Measurements from ENCODE around the gene NOS1.

NOS1 gene

DNA sequence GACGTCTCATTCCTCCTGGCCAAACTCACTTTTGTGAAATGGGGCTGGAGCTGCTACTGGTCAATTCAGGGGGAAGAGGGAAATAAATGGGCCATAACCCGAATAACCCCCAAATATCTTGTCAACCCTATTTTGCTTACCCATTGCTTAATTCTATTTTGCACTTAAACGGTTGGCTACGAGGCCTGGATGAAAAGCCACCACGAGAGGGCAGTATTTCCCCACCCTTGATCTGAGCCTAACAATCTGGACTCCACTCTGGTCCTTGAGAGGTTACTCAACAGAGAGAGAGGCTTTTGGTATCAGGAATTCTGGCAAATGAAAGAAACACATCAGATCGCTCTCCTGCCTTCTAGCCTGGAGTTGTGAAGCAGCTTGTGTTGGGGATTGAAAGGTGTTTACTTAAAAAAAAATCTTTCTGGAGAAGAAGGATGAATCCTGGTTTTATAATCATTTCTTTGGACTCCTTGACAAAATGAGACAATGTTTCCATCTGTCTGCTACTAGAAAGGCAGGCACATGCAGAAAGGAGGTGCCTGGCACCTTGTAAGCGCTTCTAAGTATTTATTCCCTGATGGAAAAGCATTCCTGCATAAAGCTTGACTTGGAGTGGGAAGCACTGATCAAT is 148.7 kb downstream of the NOS1 start:
- TF ChIP-seq, protein P1, sequence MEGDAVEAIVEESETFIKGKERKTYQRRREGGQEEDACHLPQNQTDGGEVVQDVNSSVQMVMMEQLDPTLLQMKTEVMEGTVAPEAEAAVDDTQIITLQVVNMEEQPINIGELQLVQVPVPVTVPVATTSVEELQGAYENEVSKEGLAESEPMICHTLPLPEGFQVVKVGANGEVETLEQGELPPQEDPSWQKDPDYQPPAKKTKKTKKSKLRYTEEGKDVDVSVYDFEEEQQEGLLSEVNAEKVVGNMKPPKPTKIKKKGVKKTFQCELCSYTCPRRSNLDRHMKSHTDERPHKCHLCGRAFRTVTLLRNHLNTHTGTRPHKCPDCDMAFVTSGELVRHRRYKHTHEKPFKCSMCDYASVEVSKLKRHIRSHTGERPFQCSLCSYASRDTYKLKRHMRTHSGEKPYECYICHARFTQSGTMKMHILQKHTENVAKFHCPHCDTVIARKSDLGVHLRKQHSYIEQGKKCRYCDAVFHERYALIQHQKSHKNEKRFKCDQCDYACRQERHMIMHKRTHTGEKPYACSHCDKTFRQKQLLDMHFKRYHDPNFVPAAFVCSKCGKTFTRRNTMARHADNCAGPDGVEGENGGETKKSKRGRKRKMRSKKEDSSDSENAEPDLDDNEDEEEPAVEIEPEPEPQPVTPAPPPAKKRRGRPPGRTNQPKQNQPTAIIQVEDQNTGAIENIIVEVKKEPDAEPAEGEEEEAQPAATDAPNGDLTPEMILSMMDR (IDR thresholded peaks at IDR 0.05; ENCODE audit: low read depth, low read length) = peak; percentile 97
- DNase-seq = peak; percentile 69
- Histone ChIP-seq H3K36me3 (no peaks in the 10 kb centered on the region), H3K27me3 (peaks cover 27% of the 10 kb centered on the region), H3K4me3 (ENCODE audit: low read depth, low read length) (no peak overlapping the region), H3K4me1 (no peaks in the 10 kb centered on the region), H3K9me3 (no peaks in the 10 kb centered on the region)

DNA sequence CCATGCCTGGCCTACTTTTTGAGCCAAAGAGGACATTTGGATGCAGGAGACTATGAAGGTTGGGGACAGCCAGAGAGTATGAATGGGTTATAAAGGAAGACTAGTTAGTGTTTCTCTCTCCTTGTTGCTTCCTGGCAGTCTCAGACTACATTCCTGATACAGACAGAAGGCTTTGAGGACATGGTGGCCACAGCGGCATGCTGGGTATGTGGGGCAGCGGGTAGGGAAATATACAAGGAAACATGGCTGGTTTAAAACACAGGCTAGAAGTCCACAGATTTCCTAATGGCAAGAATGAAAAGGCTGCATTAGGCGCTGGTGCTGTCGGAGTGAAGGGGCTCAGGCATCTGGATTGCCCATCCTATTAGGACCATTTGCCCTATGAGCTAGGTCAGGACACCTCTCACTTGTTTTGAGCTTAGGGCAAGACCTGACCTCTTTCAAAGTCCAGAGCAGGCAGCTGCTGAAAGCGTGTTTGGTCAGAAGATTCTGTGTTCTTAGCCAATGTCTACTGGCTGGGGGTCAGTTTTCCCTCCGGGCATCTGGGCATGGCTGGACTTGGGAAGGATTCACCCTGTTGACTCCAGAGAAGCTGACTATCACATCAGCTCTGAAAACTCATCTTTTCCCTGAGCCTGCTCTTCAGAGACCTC is 151.0 kb downstream of the NOS1 start:
- Histone ChIP-seq H3K4me1 (no peaks in the 10 kb centered on the region), H3K36me3 (no peaks in the 10 kb centered on the region), H3K9me3 (no peaks in the 10 kb centered on the region), H3K4me3 (ENCODE audit: low read depth, low read length) (no peak overlapping the region), H3K27me3 (peaks cover 26% of the 10 kb centered on the region)
- DNase-seq = no peak
- TF ChIP-seq, protein P1 (IDR thresholded peaks at IDR 0.05; ENCODE audit: low read depth, low read length) = no peak

DNA sequence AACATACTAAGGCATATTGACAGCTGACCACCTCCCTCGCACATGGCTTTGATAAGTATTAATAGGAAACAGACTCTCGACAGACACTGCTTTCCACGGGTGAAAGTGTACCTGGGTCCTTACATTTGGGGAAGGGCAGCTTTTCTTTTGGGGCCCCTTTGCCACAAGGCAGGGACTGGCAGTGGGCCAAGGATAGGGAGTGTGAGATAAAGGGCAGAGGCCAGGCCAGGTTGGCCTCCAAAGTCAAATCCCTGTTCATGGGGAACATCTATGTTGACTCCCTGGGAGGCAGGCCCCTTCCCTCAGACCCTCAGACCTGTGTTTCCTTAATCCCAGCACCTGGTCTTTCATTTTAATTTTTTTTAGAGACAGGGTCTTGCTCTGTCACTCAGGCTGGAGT is 151.8 kb downstream of the NOS1 start:
- TF ChIP-seq, protein P1 (IDR thresholded peaks at IDR 0.05; ENCODE audit: low read depth, low read length) = no peak
- H3K4me3 ChIP-seq (ENCODE audit: low read depth, low read length) = no peak overlapping the region
- no peaks in the 10 kb centered on the region for H3K36me3 ChIP-seq
- no peaks in the 10 kb centered on the region for H3K9me3 ChIP-seq
- no peak for DNase-seq
- H3K27me3 ChIP-seq = peaks cover 26% of the 10 kb centered on the region
- H3K4me1 ChIP-seq = no peaks in the 10 kb centered on the region

DNA sequence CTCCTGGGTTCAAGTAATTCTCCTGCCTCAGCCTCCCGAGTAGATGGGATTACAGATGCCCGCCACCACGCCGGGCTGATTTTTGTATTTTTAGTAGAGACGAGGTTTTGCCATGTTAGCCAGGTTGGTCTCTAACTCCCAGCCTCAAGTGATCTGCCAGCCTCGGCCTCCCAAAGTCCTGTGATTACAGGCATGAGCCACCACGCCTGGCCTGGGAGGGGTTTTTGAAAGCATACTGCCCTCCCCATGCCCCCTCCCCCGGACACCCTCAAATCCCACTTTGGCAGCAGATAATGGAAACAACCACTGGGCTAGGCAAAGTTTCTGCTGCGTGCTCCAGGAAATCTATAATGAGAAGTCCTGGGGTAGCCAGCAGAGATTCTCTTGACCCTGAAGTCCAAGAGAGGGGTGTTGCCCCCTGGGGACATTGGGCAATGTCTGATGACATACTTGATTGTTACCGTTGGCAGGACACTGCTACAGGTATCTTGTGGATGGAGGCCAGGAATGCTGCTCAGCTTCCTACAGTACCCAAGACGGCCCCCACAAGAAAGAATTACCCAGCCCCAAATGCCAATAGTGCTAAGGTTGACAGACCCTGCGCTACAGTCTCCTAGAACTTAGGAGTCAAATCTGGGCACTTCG is 152.5 kb downstream of the NOS1 start:
- TF ChIP-seq, protein P1 (IDR thresholded peaks at IDR 0.05; ENCODE audit: low read depth, low read length) = no peak
- Histone ChIP-seq H3K4me3 (ENCODE audit: low read depth, low read length) (no peak overlapping the region), H3K36me3 (no peaks in the 10 kb centered on the region), H3K4me1 (no peaks in the 10 kb centered on the region), H3K9me3 (no peaks in the 10 kb centered on the region), H3K27me3 (peaks cover 26% of the 10 kb centered on the region)
- no peak for DNase-seq

DNA sequence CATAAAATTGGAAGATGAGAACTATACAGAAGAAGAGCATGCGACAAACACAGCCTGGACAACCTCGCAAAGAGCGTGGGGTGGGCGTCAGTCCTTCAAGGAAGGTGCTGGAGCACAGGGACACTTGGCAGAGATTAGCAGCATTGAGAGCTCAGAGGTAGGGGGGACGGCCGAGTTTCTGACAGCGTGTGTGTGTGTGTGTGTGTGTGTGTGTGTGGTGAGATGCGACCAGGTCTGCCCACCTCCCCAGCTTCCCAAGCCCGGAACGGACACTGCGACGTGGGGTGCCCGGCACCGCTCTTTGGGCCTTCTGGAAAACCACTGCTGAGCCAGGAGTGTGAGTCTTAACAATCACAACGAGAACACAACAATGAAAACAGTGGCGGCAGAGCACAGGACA is 153.2 kb downstream of the NOS1 start:
- TF ChIP-seq, protein P1 (IDR thresholded peaks at IDR 0.05; ENCODE audit: low read depth, low read length) = no peak
- Histone ChIP-seq H3K27me3 (peaks cover 20% of the 10 kb centered on the region), H3K9me3 (no peaks in the 10 kb centered on the region), H3K4me3 (ENCODE audit: low read depth, low read length) (no peak overlapping the region), H3K4me1 (no peaks in the 10 kb centered on the region), H3K36me3 (no peaks in the 10 kb centered on the region)
- no peak for DNase-seq

DNA sequence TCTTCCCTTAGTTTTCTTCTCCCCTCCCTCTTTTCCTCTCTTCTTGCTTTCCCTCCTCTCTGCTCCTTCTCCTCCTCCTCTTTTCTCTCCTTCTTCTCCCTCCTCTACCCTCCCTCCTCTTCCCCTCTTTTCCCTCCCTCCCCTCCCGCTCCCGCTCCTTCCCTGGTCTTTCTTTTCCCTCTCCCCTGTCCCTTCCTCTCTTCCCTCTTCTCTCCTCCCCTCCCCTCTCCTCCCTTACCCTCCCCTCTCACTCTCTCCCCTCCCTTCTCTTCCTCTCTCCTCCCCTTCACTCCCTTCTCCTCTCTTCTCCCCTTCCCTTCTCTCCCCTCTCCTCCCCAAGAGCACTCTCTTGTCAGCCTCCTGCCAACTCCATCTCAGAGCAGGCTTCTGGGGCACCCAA is 153.8 kb downstream of the NOS1 start:
- no peak overlapping the region for H3K4me3 ChIP-seq (ENCODE audit: low read depth, low read length)
- no peak for DNase-seq
- H3K4me1 ChIP-seq = no peaks in the 10 kb centered on the region
- TF ChIP-seq, protein P1 (IDR thresholded peaks at IDR 0.05; ENCODE audit: low read depth, low read length) = no peak
- no peaks in the 10 kb centered on the region for H3K36me3 ChIP-seq
- no peaks in the 10 kb centered on the region for H3K9me3 ChIP-seq
- peaks cover 20% of the 10 kb centered on the region for H3K27me3 ChIP-seq
